RPMI8226 (cell line): ENCODE measurements around the gene PIGP.
"Not testable (repeated sequence)": the region's sequence is repeated elsewhere in the genome, so short reads cannot be mapped to it uniquely, and the experiment has no call there.

Source experiments
- DNase-seq: peaks from one replicate; pipeline ENCODE4 v3.0.0-alpha.2; 2015

PIGP gene

GRCh38 chr21:37041706-37042271 lies 31.1 kb downstream of the PIGP start:
- DNase-seq = no peak

- DNase-seq = no peak
These were observed 32.7 kb downstream of the PIGP start for GRCh38 chr21:37040212-37040611.

- DNase-seq = no peak
These were observed 33.3 kb downstream of the PIGP start for GRCh38 chr21:37039411-37040075.

- no peak for DNase-seq
These were observed 36.7 kb downstream of the PIGP start for GRCh38 chr21:37036177-37036576.

GRCh38 chr21:37034394-37034793 lies 38.5 kb downstream of the PIGP start:
- DNase-seq = not testable (repeated sequence)

GRCh38 chr21:37032877-37033471 lies 39.9 kb downstream of the PIGP start:
- DNase-seq = no peak

- DNase-seq = no peak
These were observed 40.6 kb downstream of the PIGP start for GRCh38 chr21:37032293-37032692.

GRCh38 chr21:37030864-37031263 lies 42.0 kb downstream of the PIGP start:
- DNase-seq = no peak

GRCh38 chr21:37028570-37028969 lies 44.3 kb downstream of the PIGP start:
- DNase-seq = no peak

GRCh38 chr21:37026499-37026898 lies 46.4 kb downstream of the PIGP start:
- no peak for DNase-seq

GRCh38 chr21:37017951-37018679 lies 54.8 kb downstream of the PIGP start:
- DNase-seq = no peak
